ENCODE data around the gene TRIO. TPM values are rescaled to one million over a fixed set of nuclear protein-coding genes. Genes with fewer than 3 reads are reported as not detected.
A peak's percentile ranks its signal among the peaks of the same experiment; 100 is the strongest.

TRIO gene
- total and polyA plus RNA-seq, 4 donors: 23.8 to 243 (median 110) TPM

DNA sequence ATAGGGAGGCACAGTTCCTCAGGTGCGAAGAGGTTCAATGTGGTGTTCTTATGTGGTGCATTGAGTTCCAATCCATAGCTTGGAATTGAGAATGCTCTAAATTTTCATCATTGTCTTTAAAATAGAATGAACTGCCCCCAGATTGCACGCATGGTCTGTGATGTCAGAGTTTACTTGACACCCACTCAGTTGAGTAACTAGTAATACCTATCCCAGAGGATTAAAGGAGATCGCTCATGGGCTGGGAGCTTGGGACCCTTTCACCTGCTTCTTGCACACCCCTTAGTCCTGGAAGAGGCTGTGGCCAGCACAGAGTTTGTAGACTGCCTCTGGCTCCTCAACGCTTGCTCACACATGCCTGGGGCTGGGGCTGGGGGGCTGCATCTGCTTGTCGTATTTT is 343.3 kb downstream of the TRIO start:
- H3K36me3 ChIP-seq (ENCODE audit: control insufficient read depth in 4 of 4, insufficient read depth in 4 of 4, low read length in 4 of 4): peaks cover 15 to 50% (median 26%) of the 10 kb centered on the region in 4 donors
- no peak for DNase-seq
- H3K27me3 ChIP-seq (ENCODE audit: control insufficient read depth in 3 of 3, insufficient read depth in 3 of 3, low read length in 2 of 3): no peaks in the 10 kb centered on the region
- H3K4me3 ChIP-seq: no peak overlapping the region
- H3K9ac ChIP-seq (ENCODE audit: insufficient read depth in 1 of 2, low read length in 2 of 2): no peak overlapping the region
- WGBS, 2 donors: 96 to 97% methylated on average over 5 of the region's 5 CpGs
- H3K9me3 ChIP-seq (ENCODE audit: control insufficient read depth in 4 of 4, insufficient read depth in 3 of 4, low read length in 3 of 4): no peaks in the 10 kb centered on the region
- ATAC-seq (ENCODE audit: insufficient read depth, low FRiP score): no peak
- no peak overlapping the region for H3K27ac ChIP-seq (ENCODE audit: low read depth in 1 of 2, low read length in 1 of 2)
- peaks cover 0 to 3% (median 2%) of the 10 kb centered on the region in 5 donors for H3K4me1 ChIP-seq (ENCODE audit: control insufficient read depth in 5 of 5, insufficient read depth in 5 of 5, low read length in 5 of 5)
- TF ChIP-seq, protein P1, sequence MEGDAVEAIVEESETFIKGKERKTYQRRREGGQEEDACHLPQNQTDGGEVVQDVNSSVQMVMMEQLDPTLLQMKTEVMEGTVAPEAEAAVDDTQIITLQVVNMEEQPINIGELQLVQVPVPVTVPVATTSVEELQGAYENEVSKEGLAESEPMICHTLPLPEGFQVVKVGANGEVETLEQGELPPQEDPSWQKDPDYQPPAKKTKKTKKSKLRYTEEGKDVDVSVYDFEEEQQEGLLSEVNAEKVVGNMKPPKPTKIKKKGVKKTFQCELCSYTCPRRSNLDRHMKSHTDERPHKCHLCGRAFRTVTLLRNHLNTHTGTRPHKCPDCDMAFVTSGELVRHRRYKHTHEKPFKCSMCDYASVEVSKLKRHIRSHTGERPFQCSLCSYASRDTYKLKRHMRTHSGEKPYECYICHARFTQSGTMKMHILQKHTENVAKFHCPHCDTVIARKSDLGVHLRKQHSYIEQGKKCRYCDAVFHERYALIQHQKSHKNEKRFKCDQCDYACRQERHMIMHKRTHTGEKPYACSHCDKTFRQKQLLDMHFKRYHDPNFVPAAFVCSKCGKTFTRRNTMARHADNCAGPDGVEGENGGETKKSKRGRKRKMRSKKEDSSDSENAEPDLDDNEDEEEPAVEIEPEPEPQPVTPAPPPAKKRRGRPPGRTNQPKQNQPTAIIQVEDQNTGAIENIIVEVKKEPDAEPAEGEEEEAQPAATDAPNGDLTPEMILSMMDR (IDR thresholded peaks at IDR 0.05; ENCODE audit: control extremely low read depth, extremely low read depth): no peak

DNA sequence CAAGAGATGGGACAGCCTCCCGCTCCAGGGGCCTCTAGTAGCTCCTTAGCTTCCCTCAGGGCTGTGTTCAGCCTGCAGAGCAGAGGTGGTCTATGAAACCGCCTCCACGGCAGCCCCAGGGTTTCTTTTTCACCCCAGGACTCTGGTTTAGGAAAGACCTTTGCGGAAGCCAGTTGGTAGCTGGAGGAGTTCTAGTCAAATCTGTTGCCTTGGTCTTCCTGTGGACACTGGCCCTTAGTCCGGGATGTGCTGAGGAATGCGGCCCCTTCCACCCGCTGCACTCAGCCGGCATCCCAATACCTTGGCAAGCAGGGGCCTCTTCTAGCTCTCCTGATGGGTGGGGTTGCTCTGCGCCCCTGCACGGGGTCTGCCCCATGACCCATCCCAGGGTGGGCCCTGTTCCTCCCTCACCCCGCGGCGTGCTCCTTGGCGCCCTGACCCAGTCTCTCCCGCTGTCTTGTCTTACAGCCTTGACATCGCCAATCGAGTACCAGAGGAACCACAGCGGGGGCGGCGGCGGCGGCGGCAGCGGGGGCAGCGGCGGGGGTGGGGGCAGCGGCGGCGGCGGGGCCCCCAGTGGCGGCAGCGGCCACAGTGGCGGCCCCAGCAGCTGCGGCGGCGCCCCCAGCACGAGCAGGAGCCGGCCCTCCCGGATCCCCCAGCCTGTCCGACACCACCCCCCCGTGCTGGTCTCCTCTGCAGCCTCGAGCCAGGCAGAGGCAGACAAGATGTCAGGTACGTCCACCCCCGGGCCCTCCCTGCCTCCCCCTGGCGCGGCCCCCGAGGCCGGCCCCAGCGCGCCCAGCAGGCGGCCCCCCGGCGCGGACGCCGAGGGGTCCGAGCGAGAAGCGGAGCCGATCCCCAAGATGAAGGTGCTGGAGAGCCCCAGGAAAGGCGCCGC is 344.1 kb downstream of the TRIO start:
- Histone ChIP-seq H3K4me3 (no peak overlapping the region), H3K4me1 (ENCODE audit: control insufficient read depth in 5 of 5, insufficient read depth in 5 of 5, low read length in 5 of 5) (peaks cover 0 to 5% (median 0%) of the 10 kb centered on the region in 5 donors), H3K27me3 (ENCODE audit: control insufficient read depth in 3 of 3, insufficient read depth in 3 of 3, low read length in 2 of 3) (no peaks in the 10 kb centered on the region), H3K27ac (ENCODE audit: low read depth in 1 of 2, low read length in 1 of 2) (no peak overlapping the region), H3K36me3 (ENCODE audit: control insufficient read depth in 4 of 4, insufficient read depth in 4 of 4, low read length in 4 of 4) (peaks cover 12 to 54% (median 28%) of the 10 kb centered on the region in 4 donors), H3K9me3 (ENCODE audit: control insufficient read depth in 4 of 4, insufficient read depth in 3 of 4, low read length in 3 of 4) (no peaks in the 10 kb centered on the region), H3K9ac (ENCODE audit: insufficient read depth in 1 of 2, low read length in 2 of 2) (no peak overlapping the region)
- TF ChIP-seq, protein P1 (IDR thresholded peaks at IDR 0.05; ENCODE audit: control extremely low read depth, extremely low read depth): no peak
- no peak for DNase-seq
- WGBS, 2 donors: 93 to 94% methylated on average over 56 to 62 of the region's 62 CpGs
- ATAC-seq (ENCODE audit: insufficient read depth, low FRiP score): no peak

DNA sequence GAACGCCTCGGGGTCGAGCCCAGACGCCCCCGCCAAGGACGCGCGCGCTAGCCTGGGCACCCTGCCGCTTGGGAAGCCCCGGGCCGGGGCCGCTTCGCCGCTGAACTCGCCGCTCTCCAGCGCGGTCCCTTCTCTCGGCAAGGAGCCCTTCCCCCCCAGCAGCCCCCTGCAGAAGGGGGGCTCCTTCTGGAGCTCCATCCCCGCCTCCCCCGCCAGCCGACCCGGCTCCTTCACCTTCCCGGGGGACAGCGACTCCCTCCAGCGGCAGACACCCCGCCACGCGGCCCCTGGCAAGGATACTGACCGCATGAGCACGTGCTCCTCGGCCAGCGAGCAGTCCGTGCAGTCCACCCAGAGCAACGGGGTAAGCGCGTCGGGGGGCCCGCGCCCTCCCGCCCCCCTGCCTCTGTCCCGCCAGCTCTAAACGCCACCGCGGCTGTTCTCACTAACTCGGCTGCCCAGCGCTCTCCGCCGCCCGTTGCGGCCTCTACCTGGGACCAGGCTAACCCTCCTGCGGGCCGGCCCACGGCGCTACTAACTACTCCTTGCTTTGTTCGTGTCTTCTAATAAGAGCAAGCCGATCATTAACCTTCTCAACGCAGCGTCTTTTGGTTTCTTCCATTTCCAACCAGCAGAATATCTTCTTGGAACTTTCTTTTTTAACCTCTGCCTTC is 344.9 kb downstream of the TRIO start:
- no peak for ATAC-seq (ENCODE audit: insufficient read depth, low FRiP score)
- peak; percentile 17 to 32 (median 19) for DNase-seq
- H3K4me3 ChIP-seq: no peak overlapping the region
- no peaks in the 10 kb centered on the region for H3K9me3 ChIP-seq (ENCODE audit: control insufficient read depth in 4 of 4, insufficient read depth in 3 of 4, low read length in 3 of 4)
- WGBS, 2 donors: 93 to 96% methylated on average over 53 to 60 of the region's 60 CpGs
- H3K4me1 ChIP-seq (ENCODE audit: control insufficient read depth in 5 of 5, insufficient read depth in 5 of 5, low read length in 5 of 5): peaks cover 0 to 5% (median 0%) of the 10 kb centered on the region in 5 donors
- H3K36me3 ChIP-seq (ENCODE audit: control insufficient read depth in 4 of 4, insufficient read depth in 4 of 4, low read length in 4 of 4): peaks cover 13 to 58% (median 32%) of the 10 kb centered on the region in 4 donors
- no peaks in the 10 kb centered on the region for H3K27me3 ChIP-seq (ENCODE audit: control insufficient read depth in 3 of 3, insufficient read depth in 3 of 3, low read length in 2 of 3)
- no peak overlapping the region for H3K27ac ChIP-seq (ENCODE audit: low read depth in 1 of 2, low read length in 1 of 2)
- no peak overlapping the region for H3K9ac ChIP-seq (ENCODE audit: insufficient read depth in 1 of 2, low read length in 2 of 2)
- TF ChIP-seq, protein P1 (IDR thresholded peaks at IDR 0.05; ENCODE audit: control extremely low read depth, extremely low read depth): no peak

Data from lung (tissue), 12 donors.